GM23338 (cell line): Measurements from ENCODE around the gene ACOT11. TPM values are rescaled to one million over a fixed set of nuclear protein-coding genes. Genes with fewer than 3 reads are reported as not detected.

Experiments
- ATAC-seq: fragments of 200-7000 bp; cut with Tn5 transposase; 3 replicates; pipeline ENCODE4 v1.9.1; 2020
- DNase-seq: peaks from one replicate; pipeline ENCODE4 v3.0.0-alpha.2; 2015; ENCODE audit warnings: low spot score
- H2AFZ ChIP-seq: fragments of 200-600 bp; sonication (generic); 2 replicates; pipeline ENCODE4 v1.8.0; 2016; ENCODE audit warnings: antibody characterized with exemption, mild to moderate bottlenecking, moderate library complexity
- H3F3A ChIP-seq: fragments of 200-600 bp; sonication (generic); replicated peaks from 2 replicates; pipeline ENCODE4 v1.8.0; 2017; ENCODE audit warnings: antibody characterized with exemption, mixed run types, low read depth
- H3K27ac ChIP-seq: fragments of 200-600 bp; sonication (generic); 2 replicates; pipeline ENCODE4 v1.6.1; 2016; ENCODE audit warnings: low read depth
- H3K27me3 ChIP-seq: fragments of 200-600 bp; sonication (generic); 2 replicates; pipeline ENCODE4 v1.8.0; 2016; ENCODE audit warnings: mild to moderate bottlenecking, mixed run types, moderate library complexity; ENCODE audit not compliant: insufficient read depth
- H3K36me3 ChIP-seq: fragments of 200-600 bp; sonication (generic); 2 replicates; pipeline ENCODE4 v1.8.0; 2016; ENCODE audit warnings: mild to moderate bottlenecking; ENCODE audit not compliant: insufficient read depth
- H3K4me1 ChIP-seq: fragments of 200-600 bp; sonication (generic); 2 replicates; pipeline ENCODE4 v1.8.0; 2016; ENCODE audit warnings: mild to moderate bottlenecking, moderate library complexity; ENCODE audit not compliant: insufficient read depth
- H3K4me2 ChIP-seq: fragments of 200-600 bp; sonication (generic); 2 replicates; pipeline ENCODE4 v1.7.1; 2017; ENCODE audit warnings: mixed run types
- H3K4me3 ChIP-seq: fragments of 200-600 bp; sonication (generic); 2 replicates; pipeline ENCODE4 v1.6.1; 2016; ENCODE audit warnings: mixed run types
- H3K79me2 ChIP-seq: fragments of 200-600 bp; sonication (generic); replicated peaks from 2 replicates; pipeline ENCODE4 v1.8.0; 2017; ENCODE audit warnings: mild to moderate bottlenecking; ENCODE audit not compliant: insufficient read depth
- H3K9me2 ChIP-seq: fragments of 200-600 bp; sonication (generic); 2 replicates; pipeline ENCODE4 v1.8.0; 2017; ENCODE audit not compliant: insufficient read depth
- H4K20me1 ChIP-seq: fragments of 200-600 bp; sonication (generic); replicated peaks from 2 replicates; pipeline ENCODE4 v1.8.0; 2017; ENCODE audit warnings: mild to moderate bottlenecking; ENCODE audit not compliant: insufficient read depth
- H3K27ac Mint-ChIP-seq: 2 replicates; pipeline ENCODE4 v1.8.0; 2020; ENCODE audit warnings: inconsistent platforms, mild to moderate bottlenecking, moderate library complexity, mixed read lengths
- H3K27me3 Mint-ChIP-seq: 3 replicates; pipeline ENCODE4 v1.8.0; 2022; ENCODE audit warnings: low read depth, mild to moderate bottlenecking, moderate library complexity, mixed read lengths, inconsistent platforms; ENCODE audit not compliant: insufficient read depth, poor library complexity
- H3K36me3 Mint-ChIP-seq: 3 replicates; pipeline ENCODE4 v1.8.0; 2021; ENCODE audit warnings: low read depth, mild to moderate bottlenecking, inconsistent platforms, moderate library complexity, mixed read lengths
- H3K4me1 Mint-ChIP-seq: 3 replicates; pipeline ENCODE4 v1.8.0; 2020; ENCODE audit warnings: mild to moderate bottlenecking, inconsistent platforms, mixed read lengths
- H3K4me3 Mint-ChIP-seq: 3 replicates; pipeline ENCODE4 v1.8.0; 2021; ENCODE audit warnings: moderate library complexity, mild to moderate bottlenecking, inconsistent platforms, mixed read lengths
- H3K9me3 Mint-ChIP-seq: 3 replicates; pipeline ENCODE4 v1.8.0; 2020; ENCODE audit warnings: moderate library complexity, mild to moderate bottlenecking, inconsistent platforms, mixed read lengths
- CREB1 ChIP-seq: fragments of 250-450 bp; sonication (Bioruptor Pico); IDR thresholded peaks from 2 replicates; pipeline ENCODE4 v1.5.0; 2020; ENCODE audit warnings: low read depth, mild to moderate bottlenecking, moderate library complexity
- EZH2 ChIP-seq: fragments of 200-600 bp; sonication (generic); IDR thresholded peaks from one replicate; pipeline ENCODE4 v1.8.0; 2017; ENCODE audit warnings: antibody characterized with exemption, mild to moderate bottlenecking, low read depth; ENCODE audit not compliant: unreplicated experiment
- EZH2phosphoT487 ChIP-seq: fragments of 200-600 bp; sonication (generic); IDR thresholded peaks from one replicate; pipeline ENCODE4 v1.8.1; 2018; ENCODE audit warnings: antibody characterized with exemption; ENCODE audit not compliant: unreplicated experiment
- JUNB ChIP-seq: IDR thresholded peaks from one replicate; pipeline ENCODE4 v1.6.1; 2016; ENCODE audit warnings: antibody characterized with exemption; ENCODE audit not compliant: unreplicated experiment
- NANOG ChIP-seq: IDR thresholded peaks from 2 replicates; pipeline ENCODE4 v1.6.1; 2016; ENCODE audit warnings: antibody characterized with exemption, borderline replicate concordance
- POLR2AphosphoS5 ChIP-seq: IDR thresholded peaks from 2 replicates; pipeline ENCODE4 v1.6.1; 2016; ENCODE audit warnings: antibody characterized with exemption, low read depth
- STAT1 ChIP-seq: IDR thresholded peaks from one replicate; pipeline ENCODE4 v1.6.1; 2016; ENCODE audit warnings: antibody characterized with exemption; ENCODE audit not compliant: unreplicated experiment
- ZNF114 ChIP-seq: fragments of 250-450 bp; sonication (Bioruptor Pico); IDR thresholded peaks from 2 replicates; pipeline ENCODE4 v1.5.0; 2020; ENCODE audit warnings: mild to moderate bottlenecking, moderate library complexity
- ZNF331 ChIP-seq: fragments of 250-450 bp; sonication (Bioruptor Pico); IDR thresholded peaks from 2 replicates; pipeline ENCODE4 v1.5.0; 2020; ENCODE audit warnings: low read depth, mild to moderate bottlenecking, moderate library complexity
- polyA plus RNA-seq: library from polyadenylated mRNA; unstranded; fragments of >200 nt; fragmentation: Nextera tagmentation; extraction: Ambion mirVana; gene quantifications from 2 replicates; pipeline ENCODE4 v1.2.1, GENCODE V29; 2016
- total RNA-seq: library from RNA; depleted of rRNA; stranded (reverse); fragments of >200 nt; shearing (Covaris generic); gene quantifications from 2 replicates; pipeline ENCODE4 v1.2.3, GENCODE V29; 2014
- TF ChIP-seq, protein P1 (sequence below): IDR thresholded peaks from 2 replicates; pipeline ENCODE4 v1.6.1; 2016; ENCODE audit warnings: antibody characterized with exemption
- TF ChIP-seq, protein P2 (sequence below), 2 experiments: fragments of 200-600 bp in 1 of 2; sonication (generic) in 1 of 2; conservative IDR thresholded peaks; 2 replicates each; pipeline versions ENCODE4 v1.5.1 to v1.6.1; 2016 to 2017; ENCODE audit warnings: antibody characterized with exemption in 2 of 2, low read depth in 2 of 2, mild to moderate bottlenecking in 2 of 2, moderate library complexity in 1 of 2
- TF ChIP-seq, protein P3 (sequence below): fragments of 250-450 bp; sonication (Bioruptor Pico); IDR thresholded peaks from 2 replicates; pipeline ENCODE4 v1.5.0; 2020; ENCODE audit warnings: mild to moderate bottlenecking, moderate library complexity

ACOT11 gene
- total and polyA plus RNA-seq, 2 experiments from 2014 or later: 1.6 to 2.7 TPM

DNA sequence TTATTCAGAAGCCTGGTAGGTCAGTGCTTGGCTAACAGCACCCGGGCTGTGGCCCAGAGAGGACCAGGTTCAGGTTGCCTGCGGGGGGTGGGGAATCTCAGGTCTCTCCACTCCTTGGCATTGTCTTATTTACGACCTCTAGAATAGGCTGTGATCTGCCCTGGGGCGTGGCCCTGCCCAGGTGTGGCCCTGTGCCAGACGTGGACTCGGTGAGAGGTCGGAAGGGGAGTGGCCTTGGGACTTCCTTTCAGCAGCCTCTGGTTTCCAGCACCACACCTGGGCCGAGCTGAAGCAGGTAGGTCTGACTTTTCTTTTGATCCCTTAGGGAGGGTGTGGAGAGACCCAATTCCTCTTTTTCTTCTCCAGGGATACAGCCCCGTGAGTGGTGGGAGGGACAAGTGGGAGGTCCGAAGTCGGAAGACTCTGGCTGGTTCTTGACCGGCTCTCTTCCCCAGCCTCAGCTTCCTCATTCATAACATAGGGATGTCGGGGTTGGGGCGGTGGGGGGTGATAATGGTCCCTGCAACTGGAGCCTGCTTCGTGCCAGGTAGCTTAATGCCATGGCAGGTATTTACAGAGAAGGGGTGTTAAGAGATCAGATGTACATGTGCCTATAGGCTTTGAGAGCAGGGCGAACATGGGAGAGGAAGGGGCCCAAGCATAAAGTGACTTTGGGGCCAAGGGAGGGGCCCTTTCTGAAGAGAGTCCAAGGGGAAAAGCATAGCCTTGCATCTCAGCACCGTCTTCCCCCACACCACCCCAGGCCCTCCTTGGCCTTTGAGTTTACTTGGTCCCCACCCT, 16.5 kb downstream of the ACOT11 start:
- no peaks in the 10 kb centered on the region for H3F3A ChIP-seq
- H3K4me3 ChIP-seq: no peak overlapping the region
- Mint-ChIP-seq H3K4me1 (peaks cover 18% of the 10 kb centered on the region), H3K9me3 (peaks cover 9% of the 10 kb centered on the region; the same call in 2 of the 3 replicates), H3K36me3 (peaks cover 3% of the 10 kb centered on the region), H3K27ac (no peak overlapping the region), H3K4me3 (no peak overlapping the region), H3K27me3 (peaks cover 10% of the 10 kb centered on the region)
- ATAC-seq: peak; percentile 64
- DNase-seq: peak; percentile 43
- H3K4me2 ChIP-seq: no peak overlapping the region
- H2AFZ ChIP-seq: no peak overlapping the region
- H3K79me2 ChIP-seq: no peaks in the 10 kb centered on the region
- no peaks in the 10 kb centered on the region for H4K20me1 ChIP-seq
- H3K27ac ChIP-seq: no peak overlapping the region
- H3K9me2 ChIP-seq: no peaks in the 10 kb centered on the region
- no peaks in the 10 kb centered on the region; the same call in 1 of the 2 replicates for H3K36me3 ChIP-seq
- H3K4me1 ChIP-seq: no peaks in the 10 kb centered on the region
- no peak for TF ChIP-seq ZNF331 (CRISPR knock-in tag)
- TF ChIP-seq, protein P1, sequence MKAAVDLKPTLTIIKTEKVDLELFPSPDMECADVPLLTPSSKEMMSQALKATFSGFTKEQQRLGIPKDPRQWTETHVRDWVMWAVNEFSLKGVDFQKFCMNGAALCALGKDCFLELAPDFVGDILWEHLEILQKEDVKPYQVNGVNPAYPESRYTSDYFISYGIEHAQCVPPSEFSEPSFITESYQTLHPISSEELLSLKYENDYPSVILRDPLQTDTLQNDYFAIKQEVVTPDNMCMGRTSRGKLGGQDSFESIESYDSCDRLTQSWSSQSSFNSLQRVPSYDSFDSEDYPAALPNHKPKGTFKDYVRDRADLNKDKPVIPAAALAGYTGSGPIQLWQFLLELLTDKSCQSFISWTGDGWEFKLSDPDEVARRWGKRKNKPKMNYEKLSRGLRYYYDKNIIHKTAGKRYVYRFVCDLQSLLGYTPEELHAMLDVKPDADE: no peak
- TF ChIP-seq STAT1: no peak
- no peak for TF ChIP-seq JUNB
- no peak for TF ChIP-seq NANOG
- TF ChIP-seq ZNF114 (CRISPR knock-in tag): no peak
- no peak for TF ChIP-seq POLR2AphosphoS5
- no peak for TF ChIP-seq EZH2phosphoT487
- TF ChIP-seq, protein P2, sequence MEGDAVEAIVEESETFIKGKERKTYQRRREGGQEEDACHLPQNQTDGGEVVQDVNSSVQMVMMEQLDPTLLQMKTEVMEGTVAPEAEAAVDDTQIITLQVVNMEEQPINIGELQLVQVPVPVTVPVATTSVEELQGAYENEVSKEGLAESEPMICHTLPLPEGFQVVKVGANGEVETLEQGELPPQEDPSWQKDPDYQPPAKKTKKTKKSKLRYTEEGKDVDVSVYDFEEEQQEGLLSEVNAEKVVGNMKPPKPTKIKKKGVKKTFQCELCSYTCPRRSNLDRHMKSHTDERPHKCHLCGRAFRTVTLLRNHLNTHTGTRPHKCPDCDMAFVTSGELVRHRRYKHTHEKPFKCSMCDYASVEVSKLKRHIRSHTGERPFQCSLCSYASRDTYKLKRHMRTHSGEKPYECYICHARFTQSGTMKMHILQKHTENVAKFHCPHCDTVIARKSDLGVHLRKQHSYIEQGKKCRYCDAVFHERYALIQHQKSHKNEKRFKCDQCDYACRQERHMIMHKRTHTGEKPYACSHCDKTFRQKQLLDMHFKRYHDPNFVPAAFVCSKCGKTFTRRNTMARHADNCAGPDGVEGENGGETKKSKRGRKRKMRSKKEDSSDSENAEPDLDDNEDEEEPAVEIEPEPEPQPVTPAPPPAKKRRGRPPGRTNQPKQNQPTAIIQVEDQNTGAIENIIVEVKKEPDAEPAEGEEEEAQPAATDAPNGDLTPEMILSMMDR (conservative IDR thresholded peaks at IDR 0.05; ENCODE audit: low read depth in 2 of 2): no peak
- TF ChIP-seq, protein P3, sequence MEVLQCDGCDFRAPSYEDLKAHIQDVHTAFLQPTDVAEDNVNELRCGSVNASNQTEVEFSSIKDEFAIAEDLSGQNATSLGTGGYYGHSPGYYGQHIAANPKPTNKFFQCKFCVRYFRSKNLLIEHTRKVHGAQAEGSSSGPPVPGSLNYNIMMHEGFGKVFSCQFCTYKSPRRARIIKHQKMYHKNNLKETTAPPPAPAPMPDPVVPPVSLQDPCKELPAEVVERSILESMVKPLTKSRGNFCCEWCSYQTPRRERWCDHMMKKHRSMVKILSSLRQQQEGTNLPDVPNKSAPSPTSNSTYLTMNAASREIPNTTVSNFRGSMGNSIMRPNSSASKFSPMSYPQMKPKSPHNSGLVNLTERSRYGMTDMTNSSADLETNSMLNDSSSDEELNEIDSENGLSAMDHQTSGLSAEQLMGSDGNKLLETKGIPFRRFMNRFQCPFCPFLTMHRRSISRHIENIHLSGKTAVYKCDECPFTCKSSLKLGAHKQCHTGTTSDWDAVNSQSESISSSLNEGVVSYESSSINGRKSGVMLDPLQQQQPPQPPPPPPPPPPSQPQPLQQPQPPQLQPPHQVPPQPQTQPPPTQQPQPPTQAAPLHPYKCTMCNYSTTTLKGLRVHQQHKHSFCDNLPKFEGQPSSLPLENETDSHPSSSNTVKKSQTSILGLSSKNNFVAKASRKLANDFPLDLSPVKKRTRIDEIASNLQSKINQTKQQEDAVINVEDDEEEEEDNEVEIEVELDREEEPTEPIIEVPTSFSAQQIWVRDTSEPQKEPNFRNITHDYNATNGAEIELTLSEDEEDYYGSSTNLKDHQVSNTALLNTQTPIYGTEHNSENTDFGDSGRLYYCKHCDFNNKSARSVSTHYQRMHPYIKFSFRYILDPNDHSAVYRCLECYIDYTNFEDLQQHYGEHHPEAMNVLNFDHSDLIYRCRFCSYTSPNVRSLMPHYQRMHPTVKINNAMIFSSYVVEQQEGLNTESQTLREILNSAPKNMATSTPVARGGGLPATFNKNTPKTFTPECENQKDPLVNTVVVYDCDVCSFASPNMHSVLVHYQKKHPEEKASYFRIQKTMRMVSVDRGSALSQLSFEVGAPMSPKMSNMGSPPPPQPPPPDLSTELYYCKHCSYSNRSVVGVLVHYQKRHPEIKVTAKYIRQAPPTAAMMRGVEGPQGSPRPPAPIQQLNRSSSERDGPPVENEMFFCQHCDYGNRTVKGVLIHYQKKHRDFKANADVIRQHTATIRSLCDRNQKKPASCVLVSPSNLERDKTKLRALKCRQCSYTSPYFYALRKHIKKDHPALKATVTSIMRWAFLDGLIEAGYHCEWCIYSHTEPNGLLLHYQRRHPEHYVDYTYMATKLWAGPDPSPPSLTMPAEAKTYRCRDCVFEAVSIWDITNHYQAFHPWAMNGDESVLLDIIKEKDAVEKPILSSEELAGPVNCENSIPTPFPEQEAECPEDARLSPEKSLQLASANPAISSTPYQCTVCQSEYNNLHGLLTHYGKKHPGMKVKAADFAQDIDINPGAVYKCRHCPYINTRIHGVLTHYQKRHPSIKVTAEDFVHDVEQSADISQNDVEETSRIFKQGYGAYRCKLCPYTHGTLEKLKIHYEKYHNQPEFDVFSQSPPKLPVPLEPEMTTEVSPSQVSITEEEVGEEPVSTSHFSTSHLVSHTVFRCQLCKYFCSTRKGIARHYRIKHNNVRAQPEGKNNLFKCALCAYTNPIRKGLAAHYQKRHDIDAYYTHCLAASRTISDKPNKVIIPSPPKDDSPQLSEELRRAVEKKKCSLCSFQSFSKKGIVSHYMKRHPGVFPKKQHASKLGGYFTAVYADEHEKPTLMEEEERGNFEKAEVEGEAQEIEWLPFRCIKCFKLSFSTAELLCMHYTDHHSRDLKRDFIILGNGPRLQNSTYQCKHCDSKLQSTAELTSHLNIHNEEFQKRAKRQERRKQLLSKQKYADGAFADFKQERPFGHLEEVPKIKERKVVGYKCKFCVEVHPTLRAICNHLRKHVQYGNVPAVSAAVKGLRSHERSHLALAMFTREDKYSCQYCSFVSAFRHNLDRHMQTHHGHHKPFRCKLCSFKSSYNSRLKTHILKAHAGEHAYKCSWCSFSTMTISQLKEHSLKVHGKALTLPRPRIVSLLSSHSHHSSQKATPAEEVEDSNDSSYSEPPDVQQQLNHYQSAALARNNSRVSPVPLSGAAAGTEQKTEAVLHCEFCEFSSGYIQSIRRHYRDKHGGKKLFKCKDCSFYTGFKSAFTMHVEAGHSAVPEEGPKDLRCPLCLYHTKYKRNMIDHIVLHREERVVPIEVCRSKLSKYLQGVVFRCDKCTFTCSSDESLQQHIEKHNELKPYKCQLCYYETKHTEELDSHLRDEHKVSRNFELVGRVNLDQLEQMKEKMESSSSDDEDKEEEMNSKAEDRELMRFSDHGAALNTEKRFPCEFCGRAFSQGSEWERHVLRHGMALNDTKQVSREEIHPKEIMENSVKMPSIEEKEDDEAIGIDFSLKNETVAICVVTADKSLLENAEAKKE (CRISPR knock-in tag): no peak
- TF ChIP-seq EZH2: no peak
- no peak for TF ChIP-seq CREB1 (CRISPR knock-in tag)
- H3K27me3 ChIP-seq: no peaks in the 10 kb centered on the region
